GM19043 (cell line): ENCODE results near the gene PORCN.

ENCODE experiments used
- ATAC-seq: cut with Tn5 transposase; IDR thresholded peaks from one replicate; pipeline ENCODE4 v1.9.1; 2021; ENCODE audit warnings: low read depth; ENCODE audit not compliant: unreplicated experiment

Gene PORCN

GRCh38 chrX:48508400-48509244 is at the start of gene PORCN:
Gene PORCN, plus strand, starts transcription at chrX:48508992. Its CDS starts 829 bp downstream, at chrX:48509821.
- ATAC-seq, result peak; percentile 76

DNA sequence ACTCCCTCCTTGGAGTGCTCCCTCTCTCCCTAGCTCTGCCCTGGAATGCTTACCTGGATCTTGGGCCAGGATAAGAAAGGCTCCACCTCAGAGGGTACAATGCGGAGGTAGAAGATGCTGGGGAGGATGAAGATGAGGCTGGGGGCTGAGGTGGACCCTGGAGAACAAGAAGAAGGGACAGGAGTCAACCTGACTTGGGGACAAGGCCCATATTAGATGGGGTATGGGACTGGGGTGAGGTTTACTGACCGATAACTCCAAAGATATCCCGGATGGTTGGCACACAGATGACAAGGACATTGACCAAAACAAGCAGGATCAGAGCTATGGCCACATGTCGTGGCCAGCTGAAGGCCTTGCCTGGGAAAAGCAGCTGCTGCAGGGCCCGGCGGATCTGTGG is 49.3 kb upstream of the PORCN start:
- no peak for ATAC-seq

GRCh38 chrX:48460031-48460430 is 48.8 kb upstream of the PORCN start:
- no peak for ATAC-seq

- no peak for ATAC-seq
Measured at GRCh38 chrX:48460606-48461005, 48.2 kb upstream of the PORCN start.

GRCh38 chrX:48461830-48462229 is 47.0 kb upstream of the PORCN start:
- ATAC-seq, result no peak

- no peak for ATAC-seq
Measured at GRCh38 chrX:48465336-48465933, 43.4 kb upstream of the PORCN start.

GRCh38 chrX:48466696-48467095 is 42.1 kb upstream of the PORCN start:
- no peak for ATAC-seq

GRCh38 chrX:48467281-48467761 is 41.5 kb upstream of the PORCN start:
- no peak for ATAC-seq

DNA sequence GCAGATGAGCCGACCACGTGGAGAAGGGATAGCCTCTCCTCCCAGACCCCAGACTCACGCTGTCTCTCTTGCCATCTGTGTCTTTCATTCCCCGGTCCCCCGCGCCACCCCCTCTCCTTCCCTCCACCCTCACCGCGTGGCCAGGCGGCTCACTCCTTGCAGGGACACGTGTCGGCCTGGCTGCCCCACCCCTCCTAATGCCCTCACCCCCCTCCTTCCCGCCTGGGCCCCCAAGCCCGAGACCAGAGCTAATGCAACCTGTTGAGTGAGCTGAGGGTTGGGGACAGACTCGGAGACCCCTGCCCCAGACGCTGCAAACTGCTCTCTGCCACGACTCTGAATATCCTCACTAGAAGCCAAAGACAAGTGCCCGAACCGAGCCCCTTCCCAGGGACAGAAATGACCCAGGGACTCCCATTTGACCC is 40.5 kb upstream of the PORCN start:
- ATAC-seq, result no peak

DNA sequence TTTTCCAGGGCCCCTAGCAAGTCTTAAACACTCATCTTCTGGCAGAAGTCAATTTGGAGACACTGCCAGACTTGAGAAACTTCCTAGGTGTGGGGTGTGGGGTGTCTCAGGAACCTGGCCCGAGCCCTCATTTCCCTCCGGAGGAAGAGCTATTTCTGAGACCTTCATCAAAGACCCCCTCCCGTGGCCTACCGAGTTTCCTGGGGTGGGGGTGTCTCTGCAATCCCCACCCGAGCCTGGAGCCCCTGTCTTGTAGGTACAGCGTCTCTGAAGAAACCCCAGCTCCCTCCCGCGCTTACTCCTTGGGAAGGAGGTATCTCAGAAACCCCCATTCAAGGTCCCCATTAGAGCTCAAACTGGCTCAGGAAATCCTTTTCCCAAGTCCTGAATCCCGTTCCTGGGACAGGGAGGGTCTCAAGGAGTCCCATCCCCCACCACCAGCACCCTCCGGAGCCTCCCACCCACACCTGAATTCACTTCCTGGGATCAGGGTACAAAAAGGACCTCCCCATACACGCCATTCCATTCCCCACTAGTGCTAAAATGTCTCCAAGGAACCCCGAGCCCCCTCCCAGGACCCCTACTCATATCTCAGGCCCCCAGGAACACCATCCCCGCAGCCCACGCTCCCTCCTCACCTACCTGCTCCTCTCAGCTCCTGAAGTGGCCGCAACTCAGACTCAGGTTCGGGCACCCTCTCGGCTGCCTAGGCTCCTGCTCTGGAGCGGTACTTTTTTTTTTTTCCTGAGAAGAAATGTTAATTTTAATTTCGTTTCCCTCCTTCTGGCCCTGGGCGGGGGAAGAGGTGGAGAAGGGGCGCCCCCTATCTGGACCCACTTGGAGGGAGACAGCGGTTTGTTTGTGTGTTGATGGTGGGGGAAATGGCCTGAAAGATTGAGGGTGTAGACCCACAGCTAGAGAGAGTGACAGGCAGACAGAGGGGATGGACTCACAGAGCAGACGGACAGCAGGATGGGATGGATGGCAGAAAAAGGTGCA is 39.8 kb upstream of the PORCN start:
- no peak for ATAC-seq

DNA sequence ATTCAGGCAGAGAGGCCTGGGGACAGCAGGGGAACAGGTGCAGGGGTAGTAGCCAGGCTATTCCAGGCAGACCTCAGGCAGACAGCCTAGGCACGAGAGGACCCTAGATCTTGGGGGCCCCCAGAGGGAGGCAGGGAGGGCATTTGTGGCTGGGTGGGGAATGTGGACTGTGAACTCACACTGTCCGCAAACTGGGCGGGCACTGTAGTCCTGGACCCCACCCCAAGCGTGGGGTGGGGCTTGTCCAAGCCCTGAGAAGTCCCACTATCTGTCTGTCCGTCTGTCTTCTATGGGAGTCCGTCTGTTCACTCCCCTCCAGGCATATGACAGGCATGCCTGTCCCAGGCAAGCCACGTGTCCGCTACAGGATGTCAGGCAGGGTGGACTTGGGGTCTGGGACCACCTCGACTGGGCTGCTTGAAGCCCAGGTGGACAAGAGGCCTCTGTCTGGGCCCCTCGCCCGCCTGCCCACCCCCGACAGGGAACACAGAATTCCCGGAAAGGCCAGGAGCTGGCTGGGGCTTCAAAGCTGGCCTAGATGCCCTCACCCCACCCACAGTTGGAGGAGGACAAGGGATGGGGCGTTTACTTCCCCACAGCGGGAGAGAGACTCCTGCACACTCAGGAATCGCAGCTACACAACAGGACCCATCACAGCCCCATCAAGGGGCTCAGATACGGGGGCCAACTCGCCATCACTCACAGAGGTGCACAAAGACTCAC is 38.5 kb upstream of the PORCN start, which contains the start of gene SLC38A5:
Gene SLC38A5 (minus strand): TSS at position 151 of the 723 bp plus-strand sequence. CDS start 2,336 bp downstream, outside the sequence.
- no peak for ATAC-seq

- no peak for ATAC-seq
Measured at GRCh38 chrX:48470833-48471118, 38.0 kb upstream of the PORCN start.

- no peak for ATAC-seq
Measured at GRCh38 chrX:48471504-48471903, 37.3 kb upstream of the PORCN start.

- ATAC-seq, result no peak
Measured at GRCh38 chrX:48472225-48472624, 36.6 kb upstream of the PORCN start.

DNA sequence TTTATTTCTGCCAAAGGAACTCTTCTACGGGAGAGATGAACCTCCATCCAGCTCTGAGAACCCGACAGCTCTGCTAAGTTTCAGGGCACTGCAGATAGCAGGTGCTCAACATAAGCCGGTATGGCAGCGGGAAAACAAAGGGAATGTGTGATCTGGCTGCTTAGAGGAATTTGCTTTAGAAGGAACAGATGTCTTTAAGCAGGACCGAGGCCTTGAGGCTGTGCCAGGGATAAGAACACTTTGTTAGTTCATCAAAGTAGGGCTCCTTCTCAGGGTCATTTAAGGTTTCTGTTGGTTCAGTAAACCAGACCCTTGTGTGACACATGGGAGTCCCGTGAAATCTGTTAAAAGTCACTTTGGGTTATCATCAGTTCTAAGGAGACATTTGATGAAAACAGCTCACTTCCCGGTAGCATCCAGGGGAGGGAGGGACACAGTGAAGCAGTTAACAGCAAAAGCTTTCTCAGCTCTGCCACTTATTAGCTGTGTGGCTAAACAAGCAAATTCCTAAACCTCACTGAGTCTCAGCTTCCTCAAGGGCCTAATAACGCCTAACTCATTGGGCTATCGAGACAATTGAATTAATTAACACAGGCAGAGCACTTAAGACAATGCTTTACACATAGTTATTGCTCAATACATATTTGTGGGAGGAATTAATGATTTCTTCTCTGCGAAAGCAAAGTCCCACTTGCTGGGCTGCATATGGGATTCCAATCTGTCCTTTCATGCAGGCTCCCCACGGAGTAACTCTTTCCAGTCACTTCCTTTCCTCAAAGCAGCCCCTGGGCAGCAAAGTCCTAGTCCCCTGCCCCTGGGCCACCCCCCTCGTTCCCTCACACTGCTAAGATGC is 35.7 kb upstream of the PORCN start:
- ATAC-seq, result no peak

- ATAC-seq, result no peak
Measured at GRCh38 chrX:48473704-48473990, 35.1 kb upstream of the PORCN start.

DNA sequence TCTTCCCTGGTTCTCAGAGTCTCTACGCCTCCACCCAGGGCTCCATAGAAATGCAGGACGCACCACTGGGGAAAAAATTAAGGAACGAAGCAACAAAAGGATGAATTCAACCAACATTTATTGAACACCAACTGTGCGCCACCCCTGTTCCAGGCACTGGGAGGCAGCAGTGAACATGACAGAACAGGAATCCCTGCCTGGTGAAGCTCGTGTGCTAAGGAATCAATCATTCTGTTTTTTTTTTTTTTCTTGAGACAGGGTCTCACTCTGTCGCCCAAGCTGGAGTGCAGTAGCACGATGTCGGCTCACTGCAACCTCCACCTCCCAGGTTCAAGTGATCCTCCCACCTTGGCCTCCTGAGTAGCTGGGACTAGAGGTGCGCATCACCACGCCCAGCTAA is 34.7 kb upstream of the PORCN start:
- no peak for ATAC-seq

- ATAC-seq, result no peak
Measured at GRCh38 chrX:48474581-48474980, 34.2 kb upstream of the PORCN start.

DNA sequence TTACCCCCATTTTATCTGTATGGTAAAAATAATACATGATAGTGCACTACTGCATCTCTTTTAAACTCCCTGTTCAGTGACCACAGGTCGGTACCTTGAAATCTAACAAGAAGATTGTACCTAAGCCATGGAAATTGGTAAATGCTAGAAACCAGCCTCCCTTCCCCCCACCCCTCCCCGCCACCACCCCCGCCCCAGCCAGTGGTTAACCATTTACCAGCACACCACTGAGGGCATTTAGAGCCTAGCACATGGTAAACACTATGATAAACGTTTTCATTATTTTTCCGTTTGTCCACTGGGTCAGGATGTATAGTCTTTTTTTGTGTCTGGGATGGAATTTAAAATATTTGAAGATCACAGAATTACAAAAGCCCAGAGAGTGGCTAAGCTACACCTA is 33.5 kb upstream of the PORCN start:
- ATAC-seq, result no peak
